GM19099 (cell line): ENCODE measurements around the gene CSAD.

Source experiments
- POLR2A ChIP-seq: IDR thresholded peaks from 3 replicates; pipeline ENCODE4 v1.6.1; 2011; ENCODE audit warnings: low read depth; ENCODE audit not compliant: insufficient read length; ENCODE audit errors: extremely low read depth

Gene CSAD

GRCh38 chr12:53159195-53159839 lies 21.4 kb downstream of the CSAD start:
- no peak for TF ChIP-seq POLR2A

- TF ChIP-seq POLR2A: no peak
These were observed 28.3 kb downstream of the CSAD start for GRCh38 chr12:53152390-53152789.

- TF ChIP-seq POLR2A: no peak
These were observed 29.7 kb downstream of the CSAD start for GRCh38 chr12:53151039-53151438.

GRCh38 chr12:53147653-53148052 lies 33.1 kb downstream of the CSAD start:
- TF ChIP-seq POLR2A: no peak

- TF ChIP-seq POLR2A: no peak
These were observed 33.5 kb downstream of the CSAD start for GRCh38 chr12:53147181-53147580.

GRCh38 chr12:53145383-53146260 lies 35.1 kb downstream of the CSAD start:
- no peak for TF ChIP-seq POLR2A

- TF ChIP-seq POLR2A: no peak
These were observed 37.4 kb downstream of the CSAD start for GRCh38 chr12:53143355-53143754.

- no peak for TF ChIP-seq POLR2A
These were observed 47.0 kb downstream of the CSAD start for GRCh38 chr12:53133722-53134121.

- no peak for TF ChIP-seq POLR2A
These were observed 48.9 kb downstream of the CSAD start for GRCh38 chr12:53131844-53132243.

- TF ChIP-seq POLR2A: no peak
These were observed 51.8 kb downstream of the CSAD start for GRCh38 chr12:53128780-53129569.

- no peak for TF ChIP-seq POLR2A
These were observed 53.6 kb downstream of the CSAD start for GRCh38 chr12:53127169-53127568.

- no peak for TF ChIP-seq POLR2A
These were observed 56.4 kb downstream of the CSAD start for GRCh38 chr12:53124352-53124723.

GRCh38 chr12:53123578-53124351 lies 57.0 kb downstream of the CSAD start:
- no peak for TF ChIP-seq POLR2A

GRCh38 chr12:53122961-53123468 lies 57.7 kb downstream of the CSAD start:
- TF ChIP-seq POLR2A: no peak
